ENCODE measurements around the gene CCDC181.
"Not testable (repeated sequence)": the region's sequence is repeated elsewhere in the genome, so short reads cannot be mapped to it uniquely, and the experiment has no call there.

The CCDC181 gene

DNA sequence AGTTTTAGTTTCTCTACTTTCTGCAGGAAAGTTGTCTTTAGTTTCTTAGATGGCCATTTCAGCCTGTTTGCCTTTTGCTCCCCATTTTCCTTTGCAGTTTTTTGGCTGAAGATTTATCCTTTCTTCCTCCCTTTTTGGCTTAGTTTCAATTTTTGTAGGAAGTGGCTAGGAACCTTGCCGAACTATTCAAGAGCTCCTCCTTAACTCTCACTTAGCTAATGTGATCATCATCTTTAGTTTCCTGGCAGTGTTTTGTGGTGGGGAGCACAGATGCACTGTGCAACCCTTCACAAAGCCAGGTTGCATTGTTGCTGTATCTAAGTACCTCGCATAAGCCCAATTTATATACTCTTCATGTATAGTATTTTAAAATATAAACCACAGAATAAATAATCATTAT, 28.8 kb upstream of the CCDC181 start:
- TF ChIP-seq, protein P1, sequence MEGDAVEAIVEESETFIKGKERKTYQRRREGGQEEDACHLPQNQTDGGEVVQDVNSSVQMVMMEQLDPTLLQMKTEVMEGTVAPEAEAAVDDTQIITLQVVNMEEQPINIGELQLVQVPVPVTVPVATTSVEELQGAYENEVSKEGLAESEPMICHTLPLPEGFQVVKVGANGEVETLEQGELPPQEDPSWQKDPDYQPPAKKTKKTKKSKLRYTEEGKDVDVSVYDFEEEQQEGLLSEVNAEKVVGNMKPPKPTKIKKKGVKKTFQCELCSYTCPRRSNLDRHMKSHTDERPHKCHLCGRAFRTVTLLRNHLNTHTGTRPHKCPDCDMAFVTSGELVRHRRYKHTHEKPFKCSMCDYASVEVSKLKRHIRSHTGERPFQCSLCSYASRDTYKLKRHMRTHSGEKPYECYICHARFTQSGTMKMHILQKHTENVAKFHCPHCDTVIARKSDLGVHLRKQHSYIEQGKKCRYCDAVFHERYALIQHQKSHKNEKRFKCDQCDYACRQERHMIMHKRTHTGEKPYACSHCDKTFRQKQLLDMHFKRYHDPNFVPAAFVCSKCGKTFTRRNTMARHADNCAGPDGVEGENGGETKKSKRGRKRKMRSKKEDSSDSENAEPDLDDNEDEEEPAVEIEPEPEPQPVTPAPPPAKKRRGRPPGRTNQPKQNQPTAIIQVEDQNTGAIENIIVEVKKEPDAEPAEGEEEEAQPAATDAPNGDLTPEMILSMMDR (IDR thresholded peaks at IDR 0.05; ENCODE audit: insufficient read depth, missing control alignments) = no peak
- no peak for FAIRE-seq

DNA sequence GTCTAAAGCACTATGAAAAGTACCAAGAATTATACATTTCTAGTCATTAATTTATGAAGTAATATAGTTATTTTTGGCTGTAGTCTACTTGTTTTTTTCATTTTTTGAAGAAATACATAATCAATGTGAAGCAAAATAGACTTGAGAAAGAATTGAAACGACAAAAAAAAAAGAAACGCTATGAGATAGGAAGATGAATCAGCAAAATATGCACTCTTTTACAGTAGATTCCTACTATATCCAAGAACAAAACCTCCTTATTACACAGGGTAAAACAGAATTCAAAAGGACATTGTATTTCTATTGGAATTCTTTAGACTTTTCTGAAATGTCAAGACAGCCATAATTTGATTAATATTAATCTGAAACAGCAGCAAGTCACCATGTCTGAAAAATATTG, 25.6 kb upstream of the CCDC181 start:
- TF ChIP-seq, protein P1 (IDR thresholded peaks at IDR 0.05; ENCODE audit: insufficient read depth, missing control alignments) = no peak
- no peak for FAIRE-seq
- DNase-seq (ENCODE audit: insufficient read length, low spot score) = no peak

More for the DNA sequence above, 28.8 kb upstream of the CCDC181 start:
- no peak for DNase-seq (ENCODE audit: insufficient read length, low spot score)

DNA sequence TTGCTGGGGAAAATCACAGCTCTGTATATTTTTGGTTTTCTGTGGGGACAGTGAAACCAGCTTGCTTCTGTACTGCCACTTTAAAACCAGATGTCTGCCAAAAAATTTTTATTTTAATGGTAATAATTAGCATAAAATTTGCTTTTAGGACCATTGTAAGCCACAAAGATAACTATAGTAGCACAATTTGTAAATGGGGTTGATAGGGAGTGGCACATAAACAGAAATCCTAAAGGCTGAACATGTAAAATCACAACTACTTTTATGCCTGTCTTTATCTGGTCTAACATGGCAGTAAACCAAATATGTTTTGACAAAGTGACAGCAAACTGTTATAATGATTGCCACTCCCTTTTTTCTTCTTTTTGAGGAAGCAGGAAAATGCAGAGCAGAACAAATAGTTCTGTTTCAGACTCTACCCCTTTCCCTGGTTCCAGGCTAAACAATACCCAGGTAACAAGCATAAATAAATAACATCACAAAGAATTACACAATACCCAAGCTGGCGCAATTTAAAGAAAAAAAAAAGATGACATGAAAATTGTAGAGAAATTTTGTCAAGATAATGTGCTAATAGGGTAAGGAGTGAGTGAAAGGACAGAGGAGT, 24.0 kb upstream of the CCDC181 start:
- DNase-seq (ENCODE audit: insufficient read length, low spot score) = no peak
- FAIRE-seq = peak; percentile 56
- TF ChIP-seq, protein P1 (IDR thresholded peaks at IDR 0.05; ENCODE audit: insufficient read depth, missing control alignments) = no peak

DNA sequence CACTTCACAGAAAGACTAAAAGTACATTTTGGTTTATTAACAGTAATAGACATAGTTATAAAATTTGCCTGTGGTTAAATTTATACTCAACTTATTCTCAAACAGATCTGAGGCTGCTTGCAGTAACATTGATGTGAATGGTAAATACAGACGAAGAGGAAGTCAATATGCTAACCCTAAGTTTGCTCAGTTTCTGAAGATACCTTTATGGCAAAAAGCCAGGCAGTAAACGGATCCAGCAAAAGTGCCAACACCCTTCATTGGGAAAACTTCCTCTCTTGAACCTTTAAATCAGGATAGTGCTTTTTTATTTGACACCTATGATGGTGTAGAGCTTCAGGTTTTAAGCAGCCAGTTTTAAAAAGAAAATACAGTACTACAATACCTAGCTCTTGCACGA, 16.6 kb upstream of the CCDC181 start:
- FAIRE-seq = no peak
- no peak for DNase-seq (ENCODE audit: insufficient read length, low spot score)
- TF ChIP-seq, protein P1 (IDR thresholded peaks at IDR 0.05; ENCODE audit: insufficient read depth, missing control alignments) = no peak

DNA sequence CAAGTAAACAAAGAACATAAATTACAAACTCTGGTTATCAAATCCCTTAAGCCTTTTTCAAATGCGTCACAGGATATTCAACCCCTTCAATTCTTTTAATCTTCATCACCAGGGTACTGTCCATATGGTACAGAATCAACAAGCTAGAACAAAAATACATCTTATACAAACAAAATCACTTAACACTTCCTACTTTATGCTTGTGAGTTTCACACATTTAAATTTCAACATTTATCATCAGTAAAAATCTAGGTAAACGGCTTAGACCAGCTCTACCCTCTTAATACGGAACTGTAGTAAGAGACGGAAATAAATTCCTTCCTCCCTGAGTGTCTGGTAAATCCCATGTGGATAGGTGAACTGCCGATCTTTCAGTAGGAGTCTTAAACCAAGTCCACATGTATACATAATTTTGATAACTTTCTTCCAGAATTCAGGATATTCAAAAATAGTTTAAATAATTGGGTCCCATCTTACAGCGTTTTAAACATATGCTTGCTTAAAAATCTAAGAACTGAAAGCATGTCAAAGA, 1.0 kb downstream of the CCDC181 start:
- DNase-seq (ENCODE audit: insufficient read length, low spot score) (no peak), FAIRE-seq (peak; percentile 100)

DNA sequence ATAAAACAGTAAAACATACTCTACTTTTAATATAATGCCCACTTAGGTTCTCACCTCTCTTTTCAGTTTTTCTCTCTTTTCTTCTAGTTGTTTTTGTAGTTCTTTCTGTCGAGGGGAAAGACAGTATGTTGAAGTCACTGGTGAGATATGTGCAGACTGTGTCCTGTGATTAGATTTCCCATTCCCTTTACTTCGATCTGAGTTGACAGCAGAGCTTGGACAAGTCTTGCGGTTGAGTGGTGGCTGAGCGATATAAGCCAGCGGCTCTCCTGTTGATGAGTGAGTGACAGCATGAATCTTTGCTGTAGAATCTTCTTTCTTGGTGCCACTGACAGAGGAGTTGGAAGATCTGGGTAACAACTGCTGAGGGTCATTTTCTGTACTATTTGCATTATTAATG, 6.0 kb downstream of the CCDC181 start:
- DNase-seq (ENCODE audit: insufficient read length, low spot score) (no peak), FAIRE-seq (no peak)
- TF ChIP-seq, protein P1 (IDR thresholded peaks at IDR 0.05; ENCODE audit: insufficient read depth, missing control alignments) = no peak

More for the DNA sequence above, 1.0 kb downstream of the CCDC181 start:
- TF ChIP-seq, protein P1 (IDR thresholded peaks at IDR 0.05; ENCODE audit: insufficient read depth, missing control alignments) = no peak

DNA sequence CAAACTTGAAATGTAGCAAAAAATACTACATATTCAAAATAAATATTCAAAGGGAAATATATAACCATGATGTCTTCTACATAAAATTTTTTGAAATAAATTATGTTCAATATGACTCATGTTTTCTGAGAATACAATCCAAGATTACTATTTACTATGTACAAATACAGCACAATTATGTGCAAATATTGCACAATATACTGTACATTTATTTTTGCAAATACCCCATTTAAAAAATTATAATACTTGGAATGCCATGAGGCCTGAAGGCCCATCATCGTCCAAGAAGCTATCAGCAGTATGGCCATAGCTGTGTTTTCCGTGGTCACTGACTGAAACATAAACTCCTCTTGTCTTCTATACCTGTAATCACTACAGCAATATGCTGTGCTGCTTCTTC, 12.3 kb downstream of the CCDC181 start:
- FAIRE-seq (no peak), DNase-seq (ENCODE audit: insufficient read length, low spot score) (no peak)
- TF ChIP-seq, protein P1 (IDR thresholded peaks at IDR 0.05; ENCODE audit: insufficient read depth, missing control alignments) = no peak

DNA sequence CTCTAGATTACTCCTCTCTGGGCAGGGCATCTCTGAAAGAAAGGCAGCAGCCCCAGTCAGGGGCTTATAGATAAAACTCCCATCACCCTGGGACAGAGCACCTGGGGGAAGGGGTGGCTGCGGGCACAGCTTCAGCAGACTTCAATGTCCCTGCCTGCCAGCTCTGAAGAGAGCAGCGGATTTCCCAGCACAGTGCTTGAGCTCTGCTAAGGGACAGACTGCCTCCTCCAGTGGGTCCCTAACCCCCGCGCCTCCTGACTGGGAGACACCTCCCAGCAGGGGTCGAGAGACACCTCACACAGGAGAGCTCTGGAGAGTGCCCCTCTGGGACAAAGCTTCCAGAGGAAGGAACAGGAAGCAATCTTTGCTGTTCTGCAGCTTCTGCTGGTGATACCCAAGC, 18.9 kb downstream of the CCDC181 start:
- not testable (repeated sequence) for FAIRE-seq; DNase-seq (ENCODE audit: insufficient read length, low spot score)

DNA sequence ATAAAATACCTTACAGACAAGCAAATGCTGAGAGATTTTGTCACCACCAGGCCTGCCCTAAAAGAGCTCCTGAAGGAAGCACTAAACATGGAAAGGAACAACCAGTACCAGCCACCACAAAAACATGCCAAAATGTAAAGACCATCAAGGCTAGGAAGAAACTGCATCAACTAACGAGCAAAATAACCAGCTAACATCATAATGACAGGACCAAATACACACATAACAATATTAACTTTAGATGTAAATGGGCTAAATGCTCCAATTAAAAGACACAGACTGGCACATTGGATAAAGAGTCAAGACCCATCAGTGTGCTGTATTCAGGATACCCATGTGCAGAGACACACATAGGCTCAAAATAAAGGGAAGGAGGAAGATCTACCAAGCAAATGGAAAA, 24.7 kb downstream of the CCDC181 start:
- FAIRE-seq = not testable (repeated sequence)

More for the DNA sequence above, 24.7 kb downstream of the CCDC181 start:
- not testable (repeated sequence) for DNase-seq (ENCODE audit: insufficient read length, low spot score)
